Neuronal stem cell (in vitro differentiated cells): ENCODE results near the gene RXRB.

Experiments used
- DNase-seq: peaks from one replicate; pipeline ENCODE4 v3.0.0-alpha.2; 2013; ENCODE audit warnings: low spot score
- H2AFZ ChIP-seq: one replicate; pipeline ENCODE4 v1.6.1; 2013; ENCODE audit warnings: mild to moderate bottlenecking, low read length, inconsistent platforms
- H2AK5ac ChIP-seq: 2 replicates; pipeline ENCODE4 v1.6.1; 2013; ENCODE audit warnings: low read depth, mild to moderate bottlenecking, inconsistent platforms, low read length, moderate library complexity, mixed read lengths
- H2BK120ac ChIP-seq: 2 replicates; pipeline ENCODE4 v1.6.1; 2013; ENCODE audit warnings: low read depth, mild to moderate bottlenecking, inconsistent platforms, low read length, moderate library complexity, mixed read lengths
- H2BK12ac ChIP-seq: one replicate; pipeline ENCODE4 v1.6.1; 2013; ENCODE audit warnings: low read length, inconsistent platforms
- H2BK15ac ChIP-seq: 2 replicates; pipeline ENCODE4 v1.6.1; 2013; ENCODE audit warnings: mild to moderate bottlenecking, low read length, inconsistent platforms, mixed read lengths
- H2BK5ac ChIP-seq: one replicate; pipeline ENCODE4 v1.6.1; 2013; ENCODE audit warnings: inconsistent platforms, mild to moderate bottlenecking, low read length, moderate library complexity
- H3K14ac ChIP-seq: one replicate; pipeline ENCODE4 v1.6.1; 2013; ENCODE audit warnings: low read length, inconsistent platforms
- H3K18ac ChIP-seq: 2 replicates; pipeline ENCODE4 v1.6.1; 2013; ENCODE audit warnings: low read length, inconsistent platforms
- H3K23ac ChIP-seq: 2 replicates; pipeline ENCODE4 v1.6.1; 2013; ENCODE audit warnings: low read depth, mild to moderate bottlenecking, mixed read lengths, low read length, inconsistent platforms; ENCODE audit not compliant: poor library complexity
- H3K27ac ChIP-seq: replicated peaks from 3 replicates; pipeline ENCODE4 v1.5.1; 2013; ENCODE audit warnings: low read length, inconsistent platforms
- H3K27me3 ChIP-seq, 3 experiments: 2 replicates each; pipeline ENCODE4 v1.6.1; 2013; ENCODE audit warnings: low read length in 3 of 3, mild to moderate bottlenecking in 2 of 3, inconsistent platforms in 1 of 3, low read depth in 1 of 3, mixed read lengths in 1 of 3, moderate library complexity in 1 of 3; ENCODE audit not compliant: control insufficient read depth in 3 of 3, insufficient read depth in 3 of 3
- H3K36me3 ChIP-seq, 2 donors: replicated peaks in 1 of 2; 2 replicates each; pipeline ENCODE4 v1.6.1; 2013; ENCODE audit warnings: low read length in 2 of 2; ENCODE audit not compliant: control insufficient read depth in 2 of 2, insufficient read depth in 2 of 2
- H3K4ac ChIP-seq: 2 replicates; pipeline ENCODE4 v1.6.1; 2013; ENCODE audit warnings: inconsistent platforms, mild to moderate bottlenecking, low read length, moderate library complexity
- H3K4me1 ChIP-seq, 2 donors: 1 replicate in 1 of 2; 2 replicates in 1 of 2; pipeline ENCODE4 v1.6.1; 2013; ENCODE audit warnings: low read length in 2 of 2, low read depth in 1 of 2; ENCODE audit not compliant: control insufficient read depth in 2 of 2, insufficient read depth in 1 of 2
- H3K4me2 ChIP-seq: one replicate; pipeline ENCODE4 v1.6.1; 2013; ENCODE audit warnings: mild to moderate bottlenecking, low read length, inconsistent platforms; ENCODE audit not compliant: insufficient read depth, poor library complexity, severe bottlenecking
- H3K4me3 ChIP-seq, 2 donors: 2 replicates each; pipeline ENCODE4 v1.5.1; 2013; ENCODE audit warnings: low read length in 2 of 2, mild to moderate bottlenecking in 2 of 2, inconsistent platforms in 1 of 2, moderate library complexity in 1 of 2
- H3K79me1 ChIP-seq: one replicate; pipeline ENCODE4 v1.6.1; 2013; ENCODE audit warnings: low read depth, mild to moderate bottlenecking, inconsistent platforms, low read length, moderate library complexity
- H3K9ac ChIP-seq: one replicate; pipeline ENCODE4 v1.6.1; 2013; ENCODE audit warnings: mild to moderate bottlenecking, low read depth, low read length, inconsistent platforms; ENCODE audit not compliant: poor library complexity
- H3K9me3 ChIP-seq, 2 donors: replicated peaks in 1 of 2; 2 replicates each; pipeline versions ENCODE3 to v1.6.1; 2013; ENCODE audit warnings: low read length in 2 of 2, mild to moderate bottlenecking in 2 of 2, inconsistent platforms in 1 of 2, low read depth in 1 of 2, mixed read lengths in 1 of 2, moderate library complexity in 1 of 2; ENCODE audit not compliant: control insufficient read depth in 2 of 2, insufficient read depth in 1 of 2
- H4K8ac ChIP-seq: one replicate; pipeline ENCODE4 v1.6.1; 2013; ENCODE audit warnings: low read depth, mild to moderate bottlenecking, inconsistent platforms, low read length, moderate library complexity
- H4K91ac ChIP-seq: one replicate; pipeline ENCODE4 v1.6.1; 2013; ENCODE audit warnings: low read length, low read depth, mild to moderate bottlenecking, inconsistent platforms; ENCODE audit not compliant: poor library complexity
- WGBS, 2 donors: extraction: QIAGEN DNeasy Blood & Tissue Kit; methylation state at CpG; one replicate each; pipeline ENCODE4 v1.1.7; 2013; ENCODE audit warnings: missing lambda C conversion rate in 2 of 2, mixed read lengths in 1 of 2; ENCODE audit not compliant: insufficient read length in 2 of 2, insufficient replicate concordance in 1 of 2; ENCODE audit errors: extremely low coverage in 2 of 2; 5-methylcytosine and 5-hydroxymethylcytosine counted together

Gene RXRB

GRCh38 chr6:33211666-33212422 lies 11.4 kb upstream of the RXRB start:
- no CpG with 5 or more reads among the region's 18 CpGs for WGBS, 2 donors
- H3K9ac ChIP-seq = peak overlapping the region; percentile 21
- no peak overlapping the region for H2AFZ ChIP-seq
- no peak overlapping the region for H2BK15ac ChIP-seq
- DNase-seq = no peak
- no peak overlapping the region for H2BK5ac ChIP-seq
- peaks cover 15 to 46% of the 10 kb centered on the region in 2 donors for H3K4me1 ChIP-seq
- H3K27ac ChIP-seq = no peak overlapping the region
- H3K23ac ChIP-seq = peak overlapping the region; percentile 52
- H2BK120ac ChIP-seq = no peak overlapping the region
- H2AK5ac ChIP-seq = no peak overlapping the region
- H3K27me3 ChIP-seq = peaks cover 0 to 24% (median 0%) of the 10 kb centered on the region in 3 experiments
- no peak overlapping the region for H3K14ac ChIP-seq
- no peak overlapping the region for H3K4me2 ChIP-seq
- peaks cover 4% of the 10 kb centered on the region for H3K79me1 ChIP-seq
- no peak overlapping the region for H4K91ac ChIP-seq
- peaks cover 16 to 38% of the 10 kb centered on the region in 2 donors for H3K36me3 ChIP-seq
- H3K9me3 ChIP-seq = no peaks in the 10 kb centered on the region
- no peak overlapping the region for H3K4ac ChIP-seq
- no peak overlapping the region for H2BK12ac ChIP-seq
- H3K4me3 ChIP-seq = no peak overlapping the region
- H3K18ac ChIP-seq = no peak overlapping the region
- no peak overlapping the region for H4K8ac ChIP-seq

- Histone ChIP-seq H3K23ac (no peak overlapping the region), H3K27me3 (peaks cover 0 to 23% (median 0%) of the 10 kb centered on the region in 3 experiments), H2BK12ac (no peak overlapping the region), H3K4me3 (no peak overlapping the region), H3K14ac (no peak overlapping the region), H3K18ac (no peak overlapping the region), H2AFZ (no peak overlapping the region), H3K4ac (no peak overlapping the region), H3K9ac (no peak overlapping the region), H3K4me1 (peaks cover 19 to 50% of the 10 kb centered on the region in 2 donors), H3K9me3 (no peaks in the 10 kb centered on the region), H3K36me3 (peaks cover 16 to 38% of the 10 kb centered on the region in 2 donors), H4K8ac (no peak overlapping the region), H4K91ac (no peak overlapping the region), H3K27ac (no peak overlapping the region), H2BK120ac (no peak overlapping the region), H2AK5ac (no peak overlapping the region), H2BK15ac (no peak overlapping the region), H3K79me1 (peaks cover 4% of the 10 kb centered on the region), H2BK5ac (no peak overlapping the region), H3K4me2 (no peak overlapping the region)
- no CpG with 5 or more reads among the region's 17 CpGs for WGBS, 2 donors
- no peak for DNase-seq
These were observed 10.7 kb upstream of the RXRB start for GRCh38 chr6:33211136-33211535.

- H3K27me3 ChIP-seq = peaks cover 0 to 13% (median 0%) of the 10 kb centered on the region in 3 experiments
- H3K14ac ChIP-seq = no peak overlapping the region
- H2AK5ac ChIP-seq = no peak overlapping the region
- no peak overlapping the region for H2AFZ ChIP-seq
- no peak overlapping the region for H2BK12ac ChIP-seq
- H2BK120ac ChIP-seq = no peak overlapping the region
- H3K4me2 ChIP-seq = no peak overlapping the region
- no peaks in the 10 kb centered on the region for H3K9me3 ChIP-seq
- H3K4me1 ChIP-seq = peaks cover 30 to 57% of the 10 kb centered on the region in 2 donors
- H4K91ac ChIP-seq = no peak overlapping the region
- H3K79me1 ChIP-seq = peaks cover 4% of the 10 kb centered on the region
- no peak overlapping the region for H2BK5ac ChIP-seq
- no peak overlapping the region for H2BK15ac ChIP-seq
- no CpG with 5 or more reads among the region's 10 CpGs for WGBS, 2 donors
- DNase-seq = no peak
- no peak overlapping the region for H3K27ac ChIP-seq
- H3K9ac ChIP-seq = no peak overlapping the region
- H3K23ac ChIP-seq = no peak overlapping the region
- H3K4ac ChIP-seq = no peak overlapping the region
- no peak overlapping the region for H3K18ac ChIP-seq
- H3K4me3 ChIP-seq = no peak overlapping the region
- H3K36me3 ChIP-seq = peaks cover 16 to 38% of the 10 kb centered on the region in 2 donors
- no peak overlapping the region for H4K8ac ChIP-seq
These were observed 9.4 kb upstream of the RXRB start for GRCh38 chr6:33209856-33210255.

GRCh38 chr6:33208091-33208967 lies 7.9 kb upstream of the RXRB start, which contains the start of gene RING1:
Gene RING1, plus strand, starts transcription at chr6:33208500. Its CDS starts 323 bp downstream, at chr6:33208823.
- Histone ChIP-seq H2BK12ac (peak within 1 kb of the TSS; percentile 95), H4K8ac (peak within 1 kb of the TSS; percentile 52), H3K18ac (peak within 1 kb of the TSS; percentile 99), H3K4me2 (peak within 1 kb of the TSS; percentile 84), H3K79me1 (peaks cover 4% of the 10 kb centered on the region), H3K4me3 (peak within 1 kb of the TSS; percentile 80 to 98), H3K27ac (peak within 1 kb of the TSS; percentile 79), H3K36me3 (peaks cover 22 to 47% of the 10 kb centered on the region in 2 donors), H2BK15ac (peak within 1 kb of the TSS; percentile 93), H3K4me1 (peaks cover 29 to 52% of the 10 kb centered on the region in 2 donors), H4K91ac (peak within 1 kb of the TSS; percentile 82), H3K23ac (peak within 1 kb of the TSS; percentile 99), H2BK120ac (peak within 1 kb of the TSS; percentile 93), H2AFZ (peak within 1 kb of the TSS; percentile 74), H3K27me3 (no peaks in the 10 kb centered on the region), H3K9me3 (no peaks in the 10 kb centered on the region), H3K9ac (peak within 1 kb of the TSS; percentile 94), H3K14ac (peak within 1 kb of the TSS; percentile 86), H3K4ac (peak within 1 kb of the TSS; percentile 80), H2BK5ac (peak within 1 kb of the TSS; percentile 95), H2AK5ac (peak within 1 kb of the TSS; percentile 94)
- WGBS, 2 donors = no CpG with 5 or more reads among the region's 86 CpGs
- peak; percentile 78 for DNase-seq
